DMS53 treated with DMSO at 0.1 percent for 48 hours (cell line): Measurements from ENCODE around the gene CPNE6.

Experiments used
- DNase-seq: peaks from one replicate; lab custom pipeline; 2025; ENCODE audit not compliant: unreplicated experiment; lab: John Stamatoyannopoulos, UW

CPNE6 gene

GRCh38 chr14:24126939-24127338 is 55.6 kb downstream of the CPNE6 start:
- DNase-seq = no peak

- no peak for DNase-seq
Measured at GRCh38 chr14:24127673-24128072, 56.3 kb downstream of the CPNE6 start.
